SU-DHL-6 (cell line): ENCODE results near the gene LTF.
"Not testable (repeated sequence)": the region's sequence is repeated elsewhere in the genome, so short reads cannot be mapped to it uniquely, and the experiment has no call there.

ENCODE experiments used
- H2AFZ ChIP-seq: fragments of 200-600 bp; sonication (generic); 2 replicates; pipeline ENCODE4 v1.6.1; 2014; ENCODE audit warnings: low read depth, mild to moderate bottlenecking, moderate library complexity, mixed read lengths, antibody characterized with exemption, low read length; ENCODE audit not compliant: severe bottlenecking
- H3F3A ChIP-seq: fragments of 200-600 bp; shearing (Covaris generic); 2 replicates; pipeline ENCODE4 v1.6.0; 2016; ENCODE audit warnings: antibody characterized with exemption, mild to moderate bottlenecking; ENCODE audit not compliant: insufficient read depth
- H3K27ac ChIP-seq: fragments of 200-600 bp; sonication (generic); 2 replicates; pipeline ENCODE4 v1.5.1; 2016; ENCODE audit warnings: low read depth, mild to moderate bottlenecking, low read length, moderate library complexity, mixed read lengths
- H3K27me3 ChIP-seq: fragments of 200-600 bp; sonication (generic), shearing (Covaris generic); 2 replicates; pipeline ENCODE4 v1.6.0; 2014; ENCODE audit warnings: mild to moderate bottlenecking, low read length
- H3K36me3 ChIP-seq: fragments of 200-600 bp; sonication (generic); 2 replicates; pipeline ENCODE4 v1.6.1; 2014; ENCODE audit warnings: mild to moderate bottlenecking, low read length, mixed read lengths
- H3K4me2 ChIP-seq: fragments of 300-600, 200-600 bp; shearing (Covaris generic), sonication (generic); 2 replicates; pipeline ENCODE4 v1.6.0; 2014; ENCODE audit warnings: low read length, low read depth, mild to moderate bottlenecking; ENCODE audit not compliant: poor library complexity, severe bottlenecking
- H3K4me3 ChIP-seq: fragments of 200-600 bp; sonication (generic); 2 replicates; pipeline ENCODE4 v1.5.1; 2014; ENCODE audit warnings: antibody characterized with exemption, low read length, mild to moderate bottlenecking, mixed read lengths; ENCODE audit not compliant: insufficient read depth, poor library complexity, severe bottlenecking
- H3K79me2 ChIP-seq: fragments of 200-600 bp; sonication (generic); 2 replicates; pipeline ENCODE4 v1.6.1; 2014; ENCODE audit warnings: mild to moderate bottlenecking, low read length, moderate library complexity; ENCODE audit not compliant: insufficient read depth
- H3K9ac ChIP-seq: fragments of 200-600 bp; sonication (generic); 2 replicates; pipeline ENCODE4 v1.7.0; 2014; ENCODE audit warnings: mild to moderate bottlenecking, low read length
- H3K9me2 ChIP-seq: fragments of 200-600 bp; sonication (generic); replicated peaks from 2 replicates; pipeline ENCODE4 v1.6.1; 2014; ENCODE audit warnings: low read length; ENCODE audit not compliant: insufficient read depth
- H3K9me3 ChIP-seq: fragments of 200-600 bp; sonication (generic); 2 replicates; pipeline ENCODE4 v1.6.1; 2014; ENCODE audit warnings: low read length, mixed read lengths; ENCODE audit not compliant: insufficient read depth
- H4K20me1 ChIP-seq: fragments of 200-600 bp; sonication (generic); 2 replicates; pipeline ENCODE4 v1.6.1; 2014; ENCODE audit warnings: low read depth, mild to moderate bottlenecking, antibody characterized with exemption, low read length, moderate library complexity, mixed read lengths
- EZH2phosphoT487 ChIP-seq: fragments of 200-600 bp; sonication (generic), shearing (Covaris generic); conservative IDR thresholded peaks from 2 replicates; pipeline ENCODE4 v1.6.1; 2018; ENCODE audit warnings: mild to moderate bottlenecking, antibody characterized with exemption, low read length, moderate library complexity, mixed read lengths
- TF ChIP-seq, protein P1 (sequence below): fragments of 200-600 bp; sonication (generic); IDR thresholded peaks from one replicate; pipeline ENCODE4 v1.5.1; 2017; ENCODE audit warnings: antibody characterized with exemption, mild to moderate bottlenecking, low read length, moderate library complexity; ENCODE audit not compliant: insufficient read depth, poor library complexity, severe bottlenecking

LTF gene

GRCh38 chr3:46389306-46389705 is 75.4 kb downstream of the LTF start:
- no peaks in the 10 kb centered on the region for H3F3A ChIP-seq
- TF ChIP-seq, protein P1, sequence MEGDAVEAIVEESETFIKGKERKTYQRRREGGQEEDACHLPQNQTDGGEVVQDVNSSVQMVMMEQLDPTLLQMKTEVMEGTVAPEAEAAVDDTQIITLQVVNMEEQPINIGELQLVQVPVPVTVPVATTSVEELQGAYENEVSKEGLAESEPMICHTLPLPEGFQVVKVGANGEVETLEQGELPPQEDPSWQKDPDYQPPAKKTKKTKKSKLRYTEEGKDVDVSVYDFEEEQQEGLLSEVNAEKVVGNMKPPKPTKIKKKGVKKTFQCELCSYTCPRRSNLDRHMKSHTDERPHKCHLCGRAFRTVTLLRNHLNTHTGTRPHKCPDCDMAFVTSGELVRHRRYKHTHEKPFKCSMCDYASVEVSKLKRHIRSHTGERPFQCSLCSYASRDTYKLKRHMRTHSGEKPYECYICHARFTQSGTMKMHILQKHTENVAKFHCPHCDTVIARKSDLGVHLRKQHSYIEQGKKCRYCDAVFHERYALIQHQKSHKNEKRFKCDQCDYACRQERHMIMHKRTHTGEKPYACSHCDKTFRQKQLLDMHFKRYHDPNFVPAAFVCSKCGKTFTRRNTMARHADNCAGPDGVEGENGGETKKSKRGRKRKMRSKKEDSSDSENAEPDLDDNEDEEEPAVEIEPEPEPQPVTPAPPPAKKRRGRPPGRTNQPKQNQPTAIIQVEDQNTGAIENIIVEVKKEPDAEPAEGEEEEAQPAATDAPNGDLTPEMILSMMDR = no peak
- TF ChIP-seq EZH2phosphoT487 = no peak
- H4K20me1 ChIP-seq = no peaks in the 10 kb centered on the region
- no peak overlapping the region for H3K27ac ChIP-seq
- no peak overlapping the region for H3K9ac ChIP-seq
- H3K9me3 ChIP-seq = no peaks in the 10 kb centered on the region
- H2AFZ ChIP-seq = no peak overlapping the region
- no peaks in the 10 kb centered on the region for H3K9me2 ChIP-seq
- H3K36me3 ChIP-seq = no peaks in the 10 kb centered on the region
- no peak overlapping the region for H3K4me2 ChIP-seq
- no peak overlapping the region for H3K4me3 ChIP-seq
- H3K79me2 ChIP-seq = no peaks in the 10 kb centered on the region
- no peaks in the 10 kb centered on the region for H3K27me3 ChIP-seq

- H3K36me3 ChIP-seq, H3K27ac ChIP-seq, H3K9me2 ChIP-seq, H2AFZ ChIP-seq, H3K4me2 ChIP-seq, H4K20me1 ChIP-seq, H3K27me3 ChIP-seq, H3K4me3 ChIP-seq, H3K79me2 ChIP-seq, H3F3A ChIP-seq, H3K9ac ChIP-seq, H3K9me3 ChIP-seq: not testable (repeated sequence)
Measured at GRCh38 chr3:46388847-46389246, 75.9 kb downstream of the LTF start.

DNA sequence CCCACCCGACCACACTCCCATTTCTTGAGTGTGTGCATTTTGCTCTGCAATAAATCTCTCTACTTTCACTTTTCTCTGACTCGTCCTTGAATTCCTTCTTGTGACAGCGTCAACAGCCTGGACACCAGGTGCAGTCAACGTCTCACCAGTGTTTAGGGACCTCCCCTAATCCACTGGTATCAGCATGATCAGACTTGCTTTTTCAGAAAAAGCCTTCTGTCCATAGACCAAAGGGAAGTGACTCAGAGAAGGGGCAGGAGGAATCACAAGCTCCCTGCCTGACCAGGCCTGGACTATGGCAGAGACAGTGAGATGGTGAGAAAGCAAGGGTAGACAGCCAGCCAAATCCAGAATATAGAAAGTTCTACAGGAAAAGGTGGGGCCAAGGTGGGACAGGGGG is 78.5 kb downstream of the LTF start:
- Histone ChIP-seq H2AFZ (no peak overlapping the region), H3K9ac (no peak overlapping the region), H3K27ac (no peak overlapping the region), H3F3A (no peaks in the 10 kb centered on the region), H4K20me1 (no peaks in the 10 kb centered on the region), H3K79me2 (no peaks in the 10 kb centered on the region), H3K4me2 (no peak overlapping the region), H3K4me3 (no peak overlapping the region), H3K27me3 (no peaks in the 10 kb centered on the region), H3K9me2 (no peaks in the 10 kb centered on the region), H3K36me3 (no peaks in the 10 kb centered on the region), H3K9me3 (no peaks in the 10 kb centered on the region)
- TF ChIP-seq, protein P1 = no peak
- no peak for TF ChIP-seq EZH2phosphoT487
